ENCODE data around the gene PRSS27.
"Not testable (repeated sequence)": the region's sequence is repeated elsewhere in the genome, so short reads cannot be mapped to it uniquely, and the experiment has no call there.

Gene PRSS27

GRCh38 chr16:2692251-2692947, 27.6 kb downstream of the PRSS27 start:
- DNase-seq: no peak

DNA sequence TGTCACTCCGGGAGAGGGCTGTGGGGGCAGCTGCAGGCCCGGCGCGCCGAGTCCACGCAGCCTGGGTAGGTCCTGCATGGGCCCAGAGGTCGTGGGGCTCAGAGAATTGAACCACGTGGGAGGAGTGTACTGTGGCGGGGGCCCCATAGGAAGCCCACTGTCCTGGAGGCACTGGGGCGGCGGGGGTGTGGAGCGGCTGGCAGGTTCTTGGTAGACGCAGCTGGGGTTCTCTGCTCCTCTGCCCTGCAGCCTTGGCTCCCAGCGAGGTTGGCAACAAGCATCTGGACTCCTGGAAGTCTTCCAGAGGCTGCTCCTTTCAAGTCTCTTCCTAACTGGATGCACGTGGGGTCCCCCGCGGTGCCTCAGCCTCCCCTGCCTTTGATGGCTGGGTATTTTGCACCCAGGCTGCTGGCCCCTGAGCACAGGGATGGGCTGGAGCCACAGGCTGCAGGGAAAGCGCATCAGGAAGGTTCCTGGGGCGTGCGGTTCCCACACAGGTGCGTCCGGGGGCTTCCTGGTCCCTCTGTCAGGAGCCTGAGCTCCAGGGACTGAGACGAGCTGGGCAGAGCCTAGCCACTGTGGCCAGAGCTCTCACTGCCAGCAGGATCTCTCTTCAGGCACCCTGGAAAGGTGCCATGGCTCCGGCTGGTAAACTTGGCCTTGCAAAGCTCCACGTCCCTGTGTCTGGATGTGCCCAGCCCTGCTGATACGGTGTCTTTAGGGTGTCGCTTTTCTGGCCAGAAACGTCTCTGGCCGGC, 28.4 kb downstream of the PRSS27 start:
- no peak for DNase-seq

GRCh38 chr16:2690852-2691251, 29.2 kb downstream of the PRSS27 start:
- DNase-seq: no peak

- DNase-seq: no peak
Measured at GRCh38 chr16:2689968-2690801, 29.8 kb downstream of the PRSS27 start.

GRCh38 chr16:2689422-2689821, 30.6 kb downstream of the PRSS27 start:
- not testable (repeated sequence) for DNase-seq

DNA sequence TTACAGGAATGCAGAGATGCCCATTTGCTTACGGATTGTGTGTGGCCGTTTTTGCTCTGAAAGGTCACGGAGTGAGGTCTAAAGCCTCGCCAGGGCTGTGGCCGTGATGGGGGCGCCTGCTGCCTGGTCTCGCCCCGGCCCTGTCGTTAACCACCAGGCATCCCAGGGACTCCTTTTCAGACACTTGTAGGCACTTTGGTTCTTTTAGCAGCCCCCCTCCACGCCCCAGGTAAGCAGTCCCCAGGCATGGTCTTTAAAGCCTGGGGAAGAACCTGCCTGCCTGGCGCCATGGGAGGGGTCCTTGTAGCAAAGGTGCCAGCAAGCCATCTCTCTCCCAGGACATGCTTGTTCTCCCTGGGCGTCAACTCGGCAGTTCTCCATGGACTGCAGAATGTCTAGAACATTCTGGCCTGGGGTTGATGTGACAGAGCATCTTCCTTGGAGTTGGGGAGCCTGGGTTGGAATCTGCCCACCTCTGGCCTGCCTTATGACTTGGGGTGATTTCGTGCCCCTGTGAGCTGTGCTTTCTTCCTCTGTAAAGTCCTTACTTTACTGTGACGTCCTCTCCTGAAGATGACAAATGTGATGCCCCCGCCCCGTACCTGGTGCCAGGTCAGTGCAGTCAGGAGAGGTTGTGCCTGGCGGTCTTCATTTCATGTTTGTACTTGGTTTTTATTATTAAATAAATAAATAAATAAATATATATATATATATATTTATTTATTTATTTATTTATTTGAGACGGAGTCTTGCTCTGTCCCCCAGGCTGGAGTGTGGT, 32.3 kb downstream of the PRSS27 start:
- no peak for DNase-seq

DNA sequence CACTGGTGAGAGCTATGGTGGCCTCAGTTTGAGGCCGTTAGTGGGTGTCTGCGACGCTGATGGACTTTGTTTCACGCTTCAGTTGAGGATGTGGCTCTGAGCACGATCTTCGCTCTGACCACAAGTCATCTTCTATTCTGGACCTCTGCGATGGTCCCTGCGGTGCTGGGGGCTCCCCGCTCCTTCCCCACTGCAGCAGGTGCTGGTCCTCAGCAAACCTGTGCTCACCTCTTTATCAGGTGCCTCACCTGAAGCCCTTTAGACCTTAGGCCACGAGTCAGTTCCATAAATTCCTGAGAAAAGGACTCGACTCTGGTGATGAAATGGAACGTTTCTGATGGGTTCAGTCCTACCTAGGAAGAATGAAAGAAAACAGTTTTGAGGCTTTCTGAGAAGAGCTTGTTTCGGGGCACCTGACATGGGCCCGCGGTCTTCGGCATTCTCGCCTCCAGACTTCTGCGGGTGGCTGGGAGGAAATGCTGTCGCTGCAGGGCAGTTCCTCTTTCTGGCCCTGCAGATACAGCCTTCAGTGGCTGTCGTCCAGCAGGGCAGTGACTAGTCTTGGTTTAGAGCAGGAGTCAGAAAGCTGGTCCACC, 33.0 kb downstream of the PRSS27 start:
- DNase-seq: no peak

DNA sequence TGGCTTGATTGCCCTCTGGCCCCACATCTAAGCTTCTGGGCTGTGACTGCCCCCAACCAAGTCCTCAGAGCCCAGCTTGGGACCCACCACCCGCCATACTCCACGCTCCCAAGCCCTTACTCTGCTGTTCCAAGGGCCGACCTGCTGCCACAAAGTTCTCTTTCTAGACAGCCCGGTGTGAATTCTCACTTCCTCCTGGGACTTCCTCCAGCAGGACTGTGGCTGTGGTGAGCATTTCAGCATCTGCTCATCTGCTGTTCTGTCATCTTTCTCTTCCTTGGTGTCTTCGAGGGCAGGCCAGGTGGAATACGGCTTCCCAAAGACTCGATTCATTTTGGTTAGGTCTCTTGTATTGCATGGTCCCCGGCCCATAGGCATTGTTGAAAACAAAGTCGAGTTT, 33.9 kb downstream of the PRSS27 start:
- DNase-seq: not testable (repeated sequence)

GRCh38 chr16:2683041-2683440, 37.0 kb downstream of the PRSS27 start:
- not testable (repeated sequence) for DNase-seq

- peak; percentile 81 for DNase-seq
Measured at GRCh38 chr16:2682209-2683021, 37.6 kb downstream of the PRSS27 start, which contains the start of gene KCTD5. KCTD5 (plus strand) TSS chr16:2682523; CDS start chr16:2682549, 26 bp downstream.

GRCh38 chr16:2680360-2680759, 39.7 kb downstream of the PRSS27 start:
- not testable (repeated sequence) for DNase-seq

DNA sequence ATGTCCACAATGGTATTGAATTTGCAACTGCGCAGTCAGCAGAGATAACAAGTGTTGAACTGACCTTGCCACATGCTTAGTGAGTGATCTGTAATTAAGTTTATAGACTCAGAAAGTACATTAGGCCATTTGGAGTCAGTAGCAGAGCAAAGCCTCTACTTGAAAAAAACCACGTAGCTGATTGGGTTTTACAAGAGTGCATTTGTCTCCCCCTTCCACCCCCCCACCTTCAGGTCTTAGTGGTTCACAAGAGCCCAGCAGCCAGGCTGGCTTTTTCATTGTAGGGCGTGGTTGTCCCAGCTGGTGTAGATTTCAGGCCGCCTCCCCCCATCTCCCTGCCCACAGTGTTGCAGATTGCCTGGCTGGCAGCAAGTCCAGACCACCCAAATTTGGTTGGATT, 40.1 kb downstream of the PRSS27 start:
- not testable (repeated sequence) for DNase-seq

DNA sequence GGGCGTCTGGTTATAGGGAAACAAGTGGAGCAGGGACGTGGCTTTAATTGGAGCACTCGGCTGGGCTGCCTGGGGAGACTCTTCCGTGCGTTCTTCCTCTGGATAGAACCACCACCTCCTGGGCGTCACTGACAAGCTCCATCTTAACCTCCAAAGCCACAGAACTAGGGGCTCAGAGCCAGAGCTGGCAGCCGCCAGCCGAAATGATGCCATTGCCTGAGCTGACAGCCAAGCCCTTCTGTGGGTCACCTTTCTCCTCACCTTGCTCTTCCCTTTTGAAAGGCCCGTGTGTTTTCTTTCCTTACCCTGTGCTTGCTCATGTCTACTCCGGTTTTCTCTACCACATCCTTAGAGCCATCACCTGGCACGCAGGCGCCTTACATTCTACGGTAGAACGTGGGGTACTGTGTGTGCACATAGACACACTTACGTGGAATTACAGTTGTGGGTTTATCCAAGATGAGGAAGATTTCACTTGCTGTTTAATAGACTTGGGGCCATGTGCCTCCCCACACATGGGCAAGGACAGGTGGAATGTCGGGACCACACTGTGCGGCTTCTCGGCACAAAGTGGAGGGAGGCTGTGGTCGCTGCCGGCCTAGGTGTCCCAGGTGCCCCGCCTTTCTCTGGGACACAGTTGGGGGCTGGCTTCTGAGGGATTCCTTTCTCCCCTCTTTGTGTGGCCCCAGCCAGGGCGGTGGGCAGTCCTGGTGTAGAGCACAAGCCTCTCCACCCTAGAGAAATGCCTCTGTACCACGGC, 41.6 kb downstream of the PRSS27 start:
- DNase-seq: not testable (repeated sequence)

GRCh38 chr16:2676937-2677336, 43.1 kb downstream of the PRSS27 start:
- not testable (repeated sequence) for DNase-seq

DNA sequence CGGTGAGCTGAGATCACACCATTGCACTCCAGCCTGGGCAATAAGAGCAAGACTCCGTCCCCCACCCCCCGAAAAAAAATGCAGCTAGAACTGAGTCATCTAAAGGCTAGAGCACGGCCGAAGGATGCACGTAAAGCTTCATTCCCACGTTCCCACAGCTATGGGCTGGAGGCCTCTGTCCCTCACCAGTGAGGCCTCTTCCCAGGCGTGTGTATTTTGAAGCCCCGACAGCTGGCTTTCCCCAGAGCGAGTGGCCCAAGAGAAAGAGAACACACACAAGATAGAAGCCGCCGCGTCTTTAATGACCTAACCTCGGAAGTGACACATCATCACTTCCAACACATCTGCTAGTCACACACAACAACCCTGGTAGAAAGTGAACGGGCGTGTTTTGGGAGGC, 44.3 kb downstream of the PRSS27 start:
- no peak for DNase-seq

DNA sequence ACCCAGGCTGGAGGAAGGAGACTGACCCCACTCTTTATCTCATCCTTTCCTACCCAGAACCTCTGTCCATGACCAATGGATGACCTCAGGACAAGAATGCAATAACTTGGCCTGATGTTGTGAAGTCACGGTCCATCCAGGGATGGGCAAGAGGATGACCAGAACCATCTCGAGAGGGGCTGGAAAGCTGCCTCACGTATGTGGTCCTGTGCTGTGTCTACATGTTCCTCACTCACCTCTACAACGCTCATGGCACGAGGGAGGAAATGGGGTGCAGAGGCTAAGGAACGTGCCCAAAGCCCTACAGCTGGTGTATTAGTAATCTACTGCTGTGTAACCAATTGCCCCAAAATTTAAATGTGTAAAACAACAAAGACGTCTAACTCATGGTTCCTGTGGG, 45.0 kb downstream of the PRSS27 start:
- DNase-seq: no peak

DNA sequence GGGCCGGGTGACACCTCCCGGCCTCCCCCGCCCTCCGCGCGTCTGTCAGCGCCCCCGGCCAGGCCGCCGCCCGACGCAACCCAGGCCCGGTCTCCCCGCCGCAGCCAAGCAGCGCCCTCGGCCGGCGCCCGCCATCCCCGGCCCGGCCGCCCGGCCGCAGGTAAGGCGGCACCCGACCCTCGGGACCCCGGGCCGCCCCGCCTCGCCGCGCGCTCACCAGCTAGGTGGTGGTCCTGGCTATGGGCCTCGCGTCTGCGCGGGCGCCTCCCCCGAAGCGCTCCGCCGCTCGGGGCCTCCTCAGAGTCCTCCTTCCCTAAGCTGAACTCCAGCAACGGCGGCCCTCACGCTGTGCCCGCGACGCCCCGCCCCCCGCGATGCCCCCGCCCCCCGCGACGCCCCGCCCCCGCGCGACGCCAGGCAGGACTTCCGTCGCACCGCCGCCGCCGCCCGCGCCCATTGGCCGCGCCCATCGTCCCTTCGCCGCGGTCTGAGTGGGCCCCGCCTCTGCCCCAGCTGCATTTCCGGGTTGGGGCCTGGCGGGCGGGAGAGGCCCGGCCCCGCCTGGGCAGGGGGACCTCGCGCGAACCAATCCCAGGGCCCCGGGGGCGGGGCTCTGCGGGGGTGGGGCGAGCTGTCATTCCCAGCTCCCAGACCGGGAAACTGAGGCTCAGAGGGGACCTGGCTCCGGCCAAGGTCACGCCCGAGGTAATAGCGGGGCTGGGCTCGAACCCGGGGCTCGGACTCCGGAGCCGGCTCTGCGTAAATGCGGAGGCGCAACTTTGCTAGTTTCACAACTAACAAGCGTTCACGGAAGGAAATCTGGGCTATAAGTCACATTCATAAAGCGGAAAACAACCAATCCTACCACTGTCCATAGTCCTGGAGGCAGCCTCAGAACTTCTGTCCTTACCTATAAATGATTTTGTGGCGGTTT, 46.7 kb downstream of the PRSS27 start:
- DNase-seq: peak; percentile 81

DNA sequence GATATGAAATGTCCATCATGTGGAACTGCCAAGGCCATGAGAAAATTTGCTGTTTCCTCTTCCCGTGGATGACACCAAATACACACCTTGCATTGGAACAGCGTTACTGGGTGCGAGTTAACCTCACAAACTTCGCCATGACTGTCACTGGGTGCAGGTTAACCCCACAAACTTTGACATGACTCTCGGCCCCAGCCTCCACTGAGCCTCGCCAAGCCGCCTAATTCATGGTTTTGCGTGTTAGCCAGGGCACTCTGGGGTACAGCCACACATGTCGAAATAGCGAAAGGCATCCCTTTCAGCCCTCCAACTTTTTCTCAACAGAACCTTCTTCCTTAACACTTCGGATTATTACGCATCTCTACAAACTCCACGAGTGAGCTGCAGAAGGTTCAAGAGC, 48.3 kb downstream of the PRSS27 start:
- DNase-seq: no peak

DNA sequence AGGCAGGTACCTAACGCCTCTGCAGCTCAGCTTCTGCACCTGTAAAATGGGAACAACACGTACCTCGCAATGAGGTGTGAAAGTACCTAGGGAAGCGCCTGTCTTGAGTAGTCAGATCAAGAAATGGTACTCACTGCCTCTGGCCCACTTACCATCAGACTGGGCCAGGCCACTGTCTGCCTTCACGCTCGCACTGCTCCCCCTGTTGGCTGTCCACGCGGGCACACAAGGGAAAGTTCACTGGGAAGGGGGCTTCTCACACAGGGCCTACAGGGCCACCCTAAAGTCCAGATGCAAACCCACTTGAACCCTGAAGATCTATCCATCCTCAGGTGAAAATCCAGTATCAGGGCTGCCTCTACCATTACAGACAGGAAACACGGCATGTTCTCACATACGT, 48.8 kb downstream of the PRSS27 start:
- not testable (repeated sequence) for DNase-seq

Measured in DMS153 (cell line).